ENCODE results near the gene GPR32.

GPR32 gene

DNA sequence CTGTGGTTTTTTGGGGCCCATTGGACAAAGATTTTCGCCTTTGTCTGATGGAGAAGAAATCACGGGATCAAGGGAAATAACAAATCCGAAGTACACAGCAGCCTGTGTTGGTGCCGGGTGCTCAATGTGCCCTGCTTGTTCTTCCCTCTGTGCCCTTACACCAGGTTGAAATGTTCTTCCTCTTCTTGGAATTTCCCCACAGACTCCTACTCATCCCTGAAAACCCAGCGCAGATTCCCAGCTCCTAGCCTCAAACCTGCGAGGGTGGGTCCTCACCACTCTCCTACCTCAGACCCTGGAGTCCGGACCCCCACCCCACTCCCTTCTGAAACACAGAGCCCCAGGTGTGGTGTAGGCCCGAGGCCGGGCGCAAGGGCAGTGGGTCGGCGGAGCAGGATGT is 15.1 kb downstream of the GPR32 start:
- DNase-seq: no peak

DNA sequence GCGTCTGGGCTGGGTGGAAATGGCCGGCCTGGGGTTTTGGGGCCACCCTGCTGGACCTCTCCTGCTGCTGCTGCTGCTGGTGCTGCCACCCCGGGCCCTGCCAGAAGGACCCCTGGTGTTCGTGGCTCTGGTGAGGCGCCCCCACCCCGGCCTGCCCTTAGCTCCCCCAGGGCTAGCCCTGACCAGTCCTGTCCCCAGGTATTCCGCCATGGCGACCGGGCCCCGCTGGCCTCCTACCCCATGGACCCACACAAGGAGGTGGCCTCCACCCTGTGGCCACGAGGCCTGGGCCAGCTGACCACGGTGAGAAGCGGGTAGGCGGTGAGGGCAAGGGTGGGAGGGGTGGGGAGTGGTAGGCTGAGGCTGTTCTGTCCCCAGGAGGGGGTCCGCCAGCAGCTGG is 20.1 kb downstream of the GPR32 start, which contains the start of gene ACP4:
Gene ACP4, plus strand, starts transcription at position 20 of the 400 bp plus-strand sequence. Its CDS starts 0 bp downstream, at position 20.
- no peak for DNase-seq

DNA sequence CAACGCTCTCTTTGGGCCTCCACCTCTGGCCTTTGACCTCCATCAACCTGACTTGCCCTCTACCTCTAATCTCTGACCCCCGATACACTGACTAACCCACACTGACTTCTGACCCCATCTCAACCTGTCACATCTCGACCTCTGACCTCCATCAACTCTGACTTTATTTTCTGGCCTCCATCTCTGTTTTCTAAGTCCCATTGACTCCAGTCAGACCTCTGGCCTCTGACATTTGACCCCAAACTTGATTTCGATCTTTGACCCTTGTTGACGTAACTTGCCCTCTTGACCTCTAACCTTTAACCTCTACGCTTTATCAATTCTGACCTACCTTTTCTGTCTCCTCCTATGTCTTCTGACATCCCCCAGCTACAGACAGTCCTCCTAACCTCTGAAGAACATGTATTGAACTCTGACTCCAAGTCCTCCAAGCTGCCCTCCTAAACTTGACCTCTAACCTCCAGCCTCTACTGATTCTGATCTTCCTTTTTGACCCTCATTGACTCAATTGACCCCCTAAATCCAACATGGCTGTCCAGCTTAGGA is 20.7 kb downstream of the GPR32 start:
- DNase-seq: no peak

DNA sequence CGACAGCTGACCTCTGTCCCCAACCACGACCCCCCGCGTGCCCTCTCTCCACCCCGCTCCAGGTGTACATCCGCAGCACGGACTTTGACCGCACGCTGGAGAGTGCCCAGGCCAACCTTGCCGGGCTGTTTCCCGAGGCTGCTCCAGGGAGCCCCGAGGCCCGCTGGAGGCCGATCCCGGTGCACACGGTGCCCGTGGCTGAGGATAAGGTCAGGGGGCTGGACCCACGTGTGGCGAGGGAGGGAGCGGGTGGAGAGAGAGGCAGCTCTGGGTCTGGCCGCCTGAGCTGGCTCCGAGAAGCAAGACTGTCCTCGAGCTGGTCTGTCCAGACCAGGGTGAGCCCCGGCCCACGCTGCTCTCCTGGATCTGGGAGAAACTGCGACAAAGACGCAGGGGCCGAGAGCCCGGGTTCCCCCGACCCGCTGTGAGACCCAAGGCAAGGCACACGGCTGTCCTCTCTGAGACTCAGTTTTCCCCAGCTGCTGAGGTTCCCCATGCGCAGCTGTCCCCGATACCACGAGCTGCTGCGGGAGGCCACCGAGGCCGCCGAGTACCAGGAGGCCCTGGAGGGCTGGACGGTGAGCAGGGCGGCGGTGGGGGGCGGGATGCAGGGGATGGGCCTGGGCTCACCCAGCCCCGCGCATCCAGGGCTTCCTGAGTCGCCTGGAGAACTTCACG is 21.5 kb downstream of the GPR32 start:
- DNase-seq: no peak

DNA sequence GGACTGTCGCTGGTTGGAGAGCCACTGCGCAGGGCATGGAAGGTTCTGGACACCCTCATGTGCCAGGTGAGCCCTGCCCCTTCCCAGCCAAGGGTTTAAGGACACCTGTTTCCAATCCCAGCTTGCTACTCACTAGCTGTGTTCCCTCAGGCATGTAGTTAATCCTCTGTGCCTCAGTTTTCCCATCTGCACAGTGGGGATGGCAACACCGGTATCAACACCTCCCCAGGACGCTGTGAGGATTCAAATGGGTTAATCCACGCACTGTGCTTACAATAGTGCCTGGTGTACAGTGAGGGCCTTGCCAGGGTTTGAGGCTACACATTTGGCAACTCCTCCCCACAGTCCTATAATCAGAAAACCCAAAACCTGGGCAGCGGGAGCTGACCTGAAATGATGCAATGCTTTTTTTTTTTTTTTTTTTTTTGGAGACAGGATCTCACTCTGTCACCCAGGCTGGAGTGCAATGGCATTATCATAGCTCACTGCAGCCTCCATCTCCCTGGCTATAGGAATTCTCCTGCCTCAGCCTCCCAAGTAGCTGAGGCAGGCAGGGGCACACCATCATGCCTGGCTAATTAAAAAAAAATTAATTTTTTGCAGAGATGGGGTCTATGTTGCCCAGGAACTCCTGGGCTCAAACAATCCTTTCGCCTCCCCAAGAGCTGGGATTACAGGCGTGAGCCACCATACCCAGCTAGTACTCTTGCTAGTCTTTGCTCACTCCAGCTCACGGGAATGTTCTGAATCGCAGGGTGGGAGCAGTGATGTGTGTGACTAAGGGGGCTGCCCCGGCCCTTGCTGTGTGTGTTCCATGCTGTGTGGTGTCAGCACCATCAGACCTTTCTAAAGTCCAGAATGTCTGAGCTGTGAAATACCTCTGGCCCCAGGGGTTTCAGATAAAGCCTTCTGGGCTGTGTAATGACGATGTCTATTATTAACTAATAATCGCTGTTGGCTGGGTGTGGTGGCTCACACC is 22.3 kb downstream of the GPR32 start:
- no peak for DNase-seq

DNA sequence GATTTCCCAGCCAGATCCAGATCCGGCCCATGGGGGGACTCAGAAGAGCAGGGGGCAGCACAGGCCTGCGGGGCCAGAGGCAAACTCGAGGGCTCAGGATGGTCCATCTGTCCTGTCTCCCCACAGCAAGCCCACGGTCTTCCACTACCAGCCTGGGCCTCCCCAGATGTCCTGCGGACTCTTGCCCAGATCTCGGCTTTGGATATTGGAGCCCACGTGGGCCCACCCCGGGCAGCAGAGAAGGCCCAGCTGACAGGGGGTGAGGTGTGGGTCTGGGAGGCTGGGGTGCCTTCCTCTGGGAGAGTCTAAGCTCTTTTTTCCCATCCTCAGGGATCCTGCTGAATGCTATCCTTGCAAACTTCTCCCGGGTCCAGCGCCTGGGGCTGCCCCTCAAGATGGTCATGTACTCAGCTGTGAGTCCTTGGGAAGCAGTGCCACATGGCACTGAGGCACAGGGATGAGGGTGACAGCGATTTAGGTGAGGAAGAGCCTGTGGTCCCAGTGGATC is 23.3 kb downstream of the GPR32 start:
- DNase-seq: no peak

DNA sequence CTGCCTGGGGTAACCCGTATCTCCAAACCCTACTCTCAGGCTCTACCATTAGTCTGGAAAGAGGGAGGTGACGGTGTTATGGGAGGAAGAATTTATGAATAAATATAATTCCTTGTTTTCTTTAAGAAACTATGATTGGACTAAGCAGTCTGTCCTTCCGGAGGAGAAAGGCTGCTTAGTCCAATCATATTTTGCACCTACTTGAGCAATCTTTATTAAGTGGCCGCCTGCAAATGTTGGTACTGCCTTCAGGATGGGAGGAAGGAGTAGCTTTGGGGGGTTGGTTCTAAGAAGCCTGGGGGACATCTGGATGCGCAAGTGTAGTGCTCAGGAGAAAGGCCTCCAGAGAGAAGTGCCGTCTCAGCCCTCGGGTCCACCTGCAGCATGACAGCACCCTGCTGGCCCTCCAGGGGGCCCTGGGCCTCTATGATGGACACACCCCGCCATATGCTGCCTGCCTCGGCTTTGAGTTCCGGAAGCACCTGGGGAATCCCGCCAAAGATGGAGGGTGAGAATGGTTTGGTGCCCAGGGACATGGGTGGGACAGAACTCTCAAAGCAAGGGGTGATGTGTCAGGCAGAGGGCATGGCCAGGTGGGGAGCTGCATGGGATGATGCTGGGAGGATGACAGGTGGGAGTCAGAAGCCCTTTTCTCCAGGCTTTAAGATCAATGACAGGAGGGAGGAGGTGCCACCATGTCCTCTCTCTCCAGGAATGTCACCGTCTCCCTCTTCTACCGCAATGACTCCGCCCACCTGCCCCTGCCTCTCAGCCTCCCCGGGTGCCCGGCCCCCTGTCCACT is 24.0 kb downstream of the GPR32 start:
- DNase-seq: no peak

DNA sequence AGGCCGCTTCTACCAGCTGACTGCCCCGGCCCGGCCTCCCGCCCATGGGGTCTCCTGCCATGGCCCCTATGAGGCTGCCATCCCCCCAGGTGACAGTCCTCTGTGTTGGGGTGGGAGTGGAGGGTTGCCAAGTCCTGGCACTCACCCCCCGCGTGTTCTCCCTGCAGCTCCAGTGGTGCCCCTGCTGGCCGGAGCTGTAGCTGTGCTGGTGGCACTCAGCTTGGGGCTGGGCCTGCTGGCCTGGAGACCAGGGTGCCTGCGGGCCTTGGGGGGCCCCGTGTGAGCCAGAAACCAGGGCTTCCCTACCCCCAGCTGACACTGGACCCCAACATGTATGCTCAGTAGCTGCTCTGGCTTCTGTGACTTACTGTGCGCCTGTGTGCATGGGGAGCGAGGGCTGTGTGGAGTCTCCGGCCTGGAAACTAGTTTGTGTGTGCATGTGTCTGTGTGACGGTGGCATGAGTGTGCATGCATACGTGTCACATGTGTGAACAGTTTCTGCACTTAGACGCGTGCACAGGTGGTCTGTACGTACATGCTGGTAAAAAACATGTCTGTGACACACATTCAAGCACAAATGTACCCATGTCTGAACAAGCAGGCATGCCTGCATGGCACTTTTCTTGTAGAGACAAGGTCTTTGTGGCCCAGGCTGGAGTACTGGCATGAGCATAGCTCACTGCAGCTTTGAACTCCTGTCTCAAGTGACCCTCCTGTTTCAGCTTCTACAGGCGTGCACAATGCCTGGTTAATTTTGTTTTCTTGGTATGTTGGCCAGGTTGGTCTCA is 24.8 kb downstream of the GPR32 start:
- no peak for DNase-seq

DNA sequence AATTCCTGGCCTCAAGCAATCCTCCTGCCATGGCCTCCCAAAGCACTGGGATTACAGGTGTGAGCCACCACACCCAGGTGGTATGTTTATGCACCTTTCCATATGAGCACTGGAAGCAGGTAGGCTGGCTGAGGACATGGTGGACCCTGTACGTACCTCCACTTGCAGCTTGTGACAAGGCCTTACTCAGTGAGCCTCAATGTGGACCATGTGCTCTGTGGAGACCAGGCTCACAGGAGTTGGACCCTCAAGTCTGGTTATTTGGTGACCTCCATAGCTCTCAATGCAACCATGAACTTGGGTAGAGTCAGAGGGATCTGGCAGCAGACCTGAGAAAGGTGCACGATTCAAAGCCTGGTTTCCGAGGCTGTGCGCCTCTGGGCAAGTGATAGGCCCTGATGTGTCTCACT is 25.4 kb downstream of the GPR32 start:
- no peak for DNase-seq

DNA sequence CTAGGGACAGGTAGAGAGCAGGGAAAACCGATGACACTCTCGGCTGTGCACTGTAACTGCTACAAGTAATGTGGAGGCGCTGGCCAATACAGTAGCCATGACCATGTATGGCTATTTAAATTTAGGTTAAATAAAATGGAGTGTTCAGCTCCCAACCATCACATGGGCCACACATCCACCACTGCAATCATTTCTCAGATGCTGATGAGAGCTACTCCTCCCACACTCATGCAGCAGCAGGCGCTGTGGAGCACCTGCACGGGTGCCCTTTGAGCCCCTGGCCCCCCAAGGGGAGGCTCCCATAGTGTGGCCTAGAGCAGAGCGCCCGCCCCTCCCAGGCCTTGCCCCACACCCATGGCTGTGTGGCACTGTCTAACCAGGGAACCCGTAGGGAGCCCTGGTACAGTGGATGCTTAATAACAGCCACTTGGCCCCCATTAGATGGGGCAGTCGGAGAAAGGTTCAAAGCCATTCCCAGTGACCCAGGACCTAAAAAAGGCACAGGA is 25.9 kb downstream of the GPR32 start:
- no peak for DNase-seq

DNA sequence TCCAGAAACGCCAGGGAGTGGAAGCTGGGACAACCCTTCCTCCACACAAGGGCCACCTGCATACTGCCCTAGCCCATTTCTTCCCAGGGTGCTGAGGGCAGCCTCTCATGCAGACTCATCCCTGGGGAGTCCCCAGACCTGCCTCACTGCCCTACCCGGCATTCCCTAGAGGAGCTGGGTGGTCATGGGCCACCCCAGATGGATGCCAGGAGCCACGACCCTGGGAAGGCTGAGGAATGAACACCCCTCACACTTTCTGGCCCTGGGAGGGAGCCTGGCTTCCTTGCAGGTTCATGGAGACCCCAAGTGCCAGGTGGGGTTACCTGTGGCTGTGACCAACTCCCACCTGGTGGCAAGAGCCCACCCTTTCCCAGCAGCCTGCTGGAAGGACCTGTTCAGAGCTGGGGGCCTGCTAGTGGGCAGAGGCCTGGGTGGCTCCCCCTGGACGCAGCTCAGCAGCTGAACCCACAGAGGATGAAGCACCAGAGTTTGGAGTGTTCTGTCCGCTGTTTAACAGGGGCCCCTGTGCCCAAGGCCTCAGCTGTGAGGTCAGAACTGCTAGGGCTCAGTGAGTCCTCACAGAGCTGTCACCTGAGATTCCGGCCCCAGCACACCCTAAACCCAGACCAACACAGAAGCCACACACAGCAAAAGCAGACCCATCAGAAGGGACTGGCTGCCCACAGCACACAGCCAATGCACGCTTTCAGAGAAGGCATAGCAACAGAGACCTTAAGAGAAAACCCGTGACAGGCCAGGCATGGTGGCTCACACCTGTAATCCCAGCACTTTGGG is 26.6 kb downstream of the GPR32 start:
- DNase-seq: no peak

DNA sequence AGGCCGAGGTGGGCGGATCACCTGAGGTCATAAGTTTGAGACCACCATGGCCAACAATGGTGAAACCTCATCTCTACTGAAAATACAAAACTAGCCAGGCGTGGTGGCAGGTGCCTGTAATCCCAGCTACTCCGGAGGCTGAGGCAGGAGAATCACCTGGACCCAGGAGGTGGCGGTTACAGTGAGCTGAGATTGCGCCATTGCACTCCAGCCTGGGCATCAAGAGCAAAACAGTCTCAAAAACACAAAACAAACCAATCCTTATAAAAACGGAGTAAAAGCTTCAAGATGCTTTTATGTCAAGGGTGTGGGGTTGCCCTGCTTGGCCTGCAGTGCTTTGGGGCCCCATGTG is 27.1 kb downstream of the GPR32 start:
- DNase-seq: no peak

DNA sequence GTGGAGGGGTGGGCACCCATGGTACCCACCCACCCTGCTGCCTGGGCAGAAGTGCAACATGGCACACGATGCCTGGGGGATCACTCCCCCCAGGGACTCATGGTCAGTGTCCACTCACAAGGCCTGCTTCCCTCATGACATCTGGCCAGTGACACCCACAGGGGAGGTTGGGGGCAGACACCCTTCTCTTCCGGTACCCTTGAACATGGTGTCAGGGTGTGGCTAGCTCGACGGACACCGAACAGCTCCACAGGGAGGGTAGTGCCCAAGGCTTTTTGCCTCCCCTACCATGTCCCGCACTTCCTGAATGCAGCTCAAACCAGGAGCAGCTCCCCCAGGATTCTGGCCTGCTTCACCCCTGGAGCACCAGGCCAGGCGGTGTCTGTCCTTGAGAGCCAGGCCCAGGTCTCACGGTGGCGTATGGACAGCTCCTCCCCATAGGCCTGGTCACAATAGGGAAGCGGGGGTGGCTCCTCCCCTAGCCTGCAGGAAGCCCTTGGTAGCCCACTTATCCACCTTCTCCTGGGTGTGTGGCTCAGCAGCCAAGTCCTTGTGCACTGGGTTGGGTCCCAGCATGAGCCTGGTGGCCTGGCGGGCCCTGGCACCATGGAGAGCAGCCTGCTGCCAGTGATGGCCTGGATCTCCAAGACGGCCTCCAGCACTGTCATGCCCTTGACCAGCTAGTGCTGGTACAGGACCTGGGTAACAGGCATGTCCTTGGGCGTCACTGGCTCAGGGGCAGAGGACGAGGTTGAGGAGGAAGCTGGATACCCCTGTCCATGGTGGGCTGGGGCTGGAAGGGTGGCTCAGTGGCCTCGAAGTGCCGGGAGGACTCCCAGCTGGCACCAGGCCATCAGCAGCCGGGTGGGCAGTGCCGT is 27.8 kb downstream of the GPR32 start:
- no peak for DNase-seq

DNA sequence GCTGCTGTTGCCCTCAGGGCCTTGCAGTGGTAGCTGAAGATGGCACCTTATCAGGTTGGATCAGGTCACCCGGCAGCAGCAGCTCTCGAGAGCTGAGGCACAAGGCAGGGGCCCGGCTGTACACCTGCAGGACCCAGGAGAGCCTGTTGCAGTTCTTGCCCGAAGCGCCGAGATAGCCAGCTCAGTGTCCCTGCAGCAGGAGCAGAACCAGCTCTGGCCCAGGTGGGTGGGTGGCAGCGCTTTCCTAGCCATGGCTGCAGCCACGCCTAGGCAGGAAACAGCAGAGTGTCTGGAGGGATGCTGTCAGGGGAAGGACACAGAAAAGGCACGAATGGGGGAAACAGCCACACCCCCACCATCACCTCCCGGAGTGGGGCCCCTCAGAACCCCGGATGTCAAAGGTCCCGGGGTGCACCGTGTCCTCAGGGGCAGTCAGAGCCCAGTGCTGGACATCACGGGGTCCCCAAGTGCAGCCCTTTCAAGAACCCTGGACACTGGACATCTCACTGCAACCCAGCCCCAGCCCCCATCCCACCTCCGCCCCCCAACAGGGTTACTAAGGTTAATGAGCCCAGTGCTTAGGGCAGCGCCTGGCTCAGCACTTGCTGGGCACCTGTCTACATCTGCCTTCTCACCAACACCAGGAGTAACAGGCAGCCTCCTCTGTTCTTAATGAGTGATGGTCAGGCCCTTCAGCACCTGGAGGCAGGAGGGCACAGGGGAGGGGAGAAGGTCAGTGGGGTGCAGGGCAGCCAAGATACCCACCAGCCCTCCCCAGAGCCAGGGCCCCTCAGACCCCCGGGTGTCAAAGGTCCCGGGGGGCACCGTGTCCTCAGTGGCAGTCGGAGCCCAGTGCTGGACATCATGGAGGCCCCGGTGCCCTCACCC is 28.6 kb downstream of the GPR32 start:
- DNase-seq: no peak

DNA sequence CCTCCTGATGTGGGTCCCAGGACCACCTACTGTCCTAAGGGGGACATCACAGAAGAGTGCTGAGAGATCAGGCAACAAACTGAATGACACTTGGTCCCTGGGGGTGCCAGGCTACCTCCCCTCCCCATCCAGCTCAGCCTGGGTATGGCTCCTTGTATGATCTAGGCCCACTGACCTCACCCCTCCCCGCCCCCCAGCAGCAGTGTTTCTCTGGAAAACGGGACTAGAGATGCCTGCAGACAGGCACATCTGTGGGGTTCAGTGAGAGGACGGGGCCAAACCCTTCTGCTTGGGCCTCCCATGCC is 29.2 kb downstream of the GPR32 start:
- no peak for DNase-seq

DNA sequence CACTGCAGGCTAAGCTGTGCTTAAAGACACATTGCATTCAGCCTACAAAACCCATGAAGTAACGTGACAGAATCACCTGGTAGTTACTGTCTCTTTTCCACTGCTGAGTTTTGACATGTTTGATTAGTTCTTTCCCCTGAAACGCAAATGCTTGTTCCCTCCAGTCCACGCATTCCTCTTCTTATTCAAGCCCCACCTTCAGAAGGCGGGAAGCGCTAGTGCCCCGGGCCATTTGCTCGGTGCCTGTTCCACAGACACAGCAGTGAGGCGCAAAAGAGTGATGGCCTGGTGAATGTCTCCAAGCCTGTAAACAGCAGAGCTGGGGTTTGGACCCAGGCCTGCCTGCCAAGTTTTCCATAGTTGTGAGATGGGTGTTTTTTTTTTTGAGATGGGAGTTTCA is 30.8 kb downstream of the GPR32 start:
- no peak for DNase-seq

DNA sequence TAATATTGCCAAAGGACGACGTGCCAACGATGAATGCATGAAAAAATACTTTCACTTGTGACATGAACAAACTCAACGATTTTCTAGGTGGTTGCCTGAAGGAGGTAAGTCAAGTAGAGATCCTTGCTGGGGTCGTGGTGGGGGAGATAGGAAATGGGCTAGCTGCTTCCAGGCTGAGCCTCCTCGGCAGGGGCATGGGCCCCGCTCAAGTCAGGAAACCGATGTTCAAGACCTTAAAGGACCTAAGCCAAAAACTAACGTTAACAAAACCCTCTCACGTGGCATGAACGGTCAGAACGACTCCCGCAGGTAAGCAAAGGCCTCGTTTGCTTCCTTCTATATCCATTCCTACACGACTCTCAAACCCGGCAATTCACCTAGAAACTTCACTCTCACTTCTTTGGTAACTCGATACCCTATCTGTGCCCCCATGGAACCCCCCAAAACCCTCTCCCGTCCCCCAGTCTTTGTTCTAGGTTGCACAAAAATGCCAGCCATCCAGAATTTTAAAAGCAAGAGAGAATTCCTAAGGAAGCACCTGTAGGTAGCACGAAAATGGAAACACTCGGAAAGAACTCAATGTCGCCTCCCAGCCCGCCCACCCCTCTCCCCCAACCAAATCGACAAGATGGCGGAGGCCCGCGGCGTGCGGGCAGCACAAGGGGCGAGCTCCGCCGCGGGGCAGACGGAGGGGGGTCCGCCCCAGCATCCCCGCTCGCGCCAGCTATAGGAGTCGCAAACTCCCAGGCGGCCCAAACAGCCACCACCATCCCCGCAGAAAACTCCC is 33.6 kb downstream of the GPR32 start:
- peak; percentile 23 to 39 for DNase-seq
